LNCaP clone FGC (cell line): ENCODE measurements around the gene CACNA2D1.

ENCODE experiments used
- DNase-seq: peaks from one replicate; pipeline ENCODE4 v3.0.0-alpha.2; 2011; ENCODE audit warnings: low read depth
- H3K4me3 ChIP-seq: 2 replicates; pipeline ENCODE4 v1.5.1; 2011; ENCODE audit warnings: mild to moderate bottlenecking, low read depth, low read length, control low read depth
- TF ChIP-seq, protein P1 (sequence below): IDR thresholded peaks from 2 replicates; pipeline ENCODE4 v1.5.1; 2012; ENCODE audit warnings: mild to moderate bottlenecking; ENCODE audit not compliant: control insufficient read depth, insufficient read depth; ENCODE audit errors: extremely low read depth

Gene CACNA2D1

DNA sequence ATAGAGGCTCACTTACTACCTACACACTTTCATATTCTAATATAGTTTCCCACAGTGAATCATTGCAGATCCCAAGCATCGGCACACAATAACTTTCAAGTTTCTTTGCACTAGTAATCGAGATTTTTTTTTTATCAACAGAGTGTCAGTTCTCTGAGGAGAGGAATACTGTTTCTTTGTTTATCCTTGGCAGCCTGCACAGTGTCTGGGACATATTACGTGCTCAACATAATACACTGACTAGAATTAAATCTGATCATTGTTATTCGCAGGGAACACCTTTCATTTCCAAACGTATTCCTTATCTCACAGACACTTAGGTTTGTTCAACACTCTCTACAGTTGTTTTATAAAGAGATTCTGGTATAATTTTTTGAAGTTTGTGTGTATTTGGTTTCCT lies 95.3 kb downstream of the CACNA2D1 start:
- TF ChIP-seq, protein P1, sequence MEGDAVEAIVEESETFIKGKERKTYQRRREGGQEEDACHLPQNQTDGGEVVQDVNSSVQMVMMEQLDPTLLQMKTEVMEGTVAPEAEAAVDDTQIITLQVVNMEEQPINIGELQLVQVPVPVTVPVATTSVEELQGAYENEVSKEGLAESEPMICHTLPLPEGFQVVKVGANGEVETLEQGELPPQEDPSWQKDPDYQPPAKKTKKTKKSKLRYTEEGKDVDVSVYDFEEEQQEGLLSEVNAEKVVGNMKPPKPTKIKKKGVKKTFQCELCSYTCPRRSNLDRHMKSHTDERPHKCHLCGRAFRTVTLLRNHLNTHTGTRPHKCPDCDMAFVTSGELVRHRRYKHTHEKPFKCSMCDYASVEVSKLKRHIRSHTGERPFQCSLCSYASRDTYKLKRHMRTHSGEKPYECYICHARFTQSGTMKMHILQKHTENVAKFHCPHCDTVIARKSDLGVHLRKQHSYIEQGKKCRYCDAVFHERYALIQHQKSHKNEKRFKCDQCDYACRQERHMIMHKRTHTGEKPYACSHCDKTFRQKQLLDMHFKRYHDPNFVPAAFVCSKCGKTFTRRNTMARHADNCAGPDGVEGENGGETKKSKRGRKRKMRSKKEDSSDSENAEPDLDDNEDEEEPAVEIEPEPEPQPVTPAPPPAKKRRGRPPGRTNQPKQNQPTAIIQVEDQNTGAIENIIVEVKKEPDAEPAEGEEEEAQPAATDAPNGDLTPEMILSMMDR, result no peak
- no peak overlapping the region for H3K4me3 ChIP-seq
- no peak for DNase-seq

DNA sequence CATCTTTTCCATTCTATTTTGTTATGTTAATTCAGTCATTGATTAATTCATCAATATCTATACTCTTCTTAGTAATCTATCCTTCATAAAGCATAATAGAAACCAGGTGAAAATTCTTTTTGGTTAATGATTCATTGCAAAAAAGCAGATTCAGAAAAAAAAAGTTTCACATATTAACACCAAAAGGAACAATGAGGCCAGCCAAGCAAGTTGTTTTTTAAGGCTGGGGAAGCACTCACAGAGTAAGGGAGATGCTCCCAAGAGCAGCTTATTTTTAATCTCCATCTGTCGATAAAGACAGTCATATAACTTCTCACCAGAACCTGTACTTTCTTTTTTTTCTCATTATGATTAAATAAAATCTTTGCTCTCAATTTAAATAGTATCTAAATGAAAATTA lies 95.8 kb downstream of the CACNA2D1 start:
- TF ChIP-seq, protein P1, result no peak
- no peak overlapping the region for H3K4me3 ChIP-seq
- no peak for DNase-seq

DNA sequence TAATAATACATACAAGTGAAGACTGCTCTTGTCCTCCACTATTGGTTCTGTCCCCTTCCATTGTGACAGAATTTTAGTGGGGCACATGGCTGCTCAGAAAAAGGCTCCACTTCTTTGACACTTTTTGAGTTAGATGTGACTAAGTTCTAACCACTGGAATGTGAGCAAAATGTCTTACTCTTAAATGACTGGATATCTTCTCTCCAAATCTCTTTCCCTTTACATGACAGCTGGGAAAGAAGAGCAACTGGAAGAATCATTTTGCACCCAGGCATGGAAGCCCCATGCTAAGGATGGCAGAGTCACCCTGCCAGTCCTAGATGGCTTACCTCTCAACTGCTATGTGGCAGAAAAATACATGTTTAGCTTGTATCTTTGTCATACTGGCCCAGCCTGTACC lies 97.7 kb downstream of the CACNA2D1 start:
- no peak for DNase-seq
- TF ChIP-seq, protein P1, result no peak
- H3K4me3 ChIP-seq, result no peak overlapping the region

DNA sequence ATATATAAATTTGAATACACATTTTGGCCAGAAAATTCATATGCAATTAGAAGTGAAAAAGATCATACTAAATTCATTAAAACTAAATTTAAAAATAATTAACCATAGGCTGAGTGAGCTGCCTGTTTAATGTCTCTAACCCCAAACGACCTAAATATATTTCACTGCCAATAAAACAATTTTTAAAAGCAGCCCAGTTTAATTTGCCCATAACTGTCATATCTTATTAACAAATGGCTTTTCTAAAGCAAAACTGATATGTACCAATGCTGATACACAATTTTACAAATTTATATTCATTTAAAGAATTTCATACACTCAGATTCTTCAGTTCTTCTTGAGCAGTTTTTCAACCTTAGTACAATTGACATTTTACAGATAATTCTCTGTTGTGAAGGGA lies 99.9 kb downstream of the CACNA2D1 start:
- H3K4me3 ChIP-seq, result no peak overlapping the region
- TF ChIP-seq, protein P1, result no peak
- DNase-seq, result no peak

DNA sequence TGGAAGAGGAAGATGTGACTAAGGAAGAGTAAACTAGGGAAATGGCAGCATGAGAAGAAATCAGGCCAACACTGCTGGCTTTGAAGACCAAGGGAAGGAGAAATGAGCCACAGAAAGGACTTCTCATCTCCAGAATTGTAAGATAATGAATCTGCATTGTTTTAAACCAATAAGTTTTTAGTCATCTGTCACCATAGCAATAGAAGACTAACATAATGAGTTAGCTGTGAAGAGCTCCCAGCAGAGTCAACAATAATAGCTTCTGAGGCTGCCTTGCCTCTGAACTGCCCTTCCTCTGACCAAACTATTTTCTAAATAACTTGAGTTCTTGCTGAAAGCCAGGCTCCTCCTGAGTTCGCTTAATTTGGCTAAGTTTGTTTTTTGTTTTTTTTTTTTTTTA lies 103.6 kb downstream of the CACNA2D1 start:
- DNase-seq, result no peak
- TF ChIP-seq, protein P1, result no peak
- H3K4me3 ChIP-seq, result no peak overlapping the region

DNA sequence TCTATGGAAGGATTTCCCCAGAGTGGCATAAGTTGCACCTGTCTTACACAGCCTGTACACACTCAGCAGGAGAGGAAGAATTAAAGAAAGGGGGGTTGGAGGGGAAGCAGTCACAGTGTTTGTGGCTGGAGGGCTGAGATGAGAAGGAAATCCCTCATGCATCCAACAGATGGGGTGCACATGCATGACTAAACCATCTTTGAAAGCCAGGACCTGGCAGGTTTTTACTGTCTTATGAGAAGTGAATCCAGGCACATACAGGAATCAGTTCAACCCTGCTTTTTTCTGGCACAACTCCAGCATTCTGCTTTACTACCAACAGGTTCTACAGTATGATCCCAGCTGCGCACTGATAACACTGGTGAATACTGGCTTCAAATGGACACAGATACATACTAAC lies 107.7 kb downstream of the CACNA2D1 start:
- DNase-seq, result peak; percentile 2
- H3K4me3 ChIP-seq, result no peak overlapping the region
- TF ChIP-seq, protein P1, result no peak

DNA sequence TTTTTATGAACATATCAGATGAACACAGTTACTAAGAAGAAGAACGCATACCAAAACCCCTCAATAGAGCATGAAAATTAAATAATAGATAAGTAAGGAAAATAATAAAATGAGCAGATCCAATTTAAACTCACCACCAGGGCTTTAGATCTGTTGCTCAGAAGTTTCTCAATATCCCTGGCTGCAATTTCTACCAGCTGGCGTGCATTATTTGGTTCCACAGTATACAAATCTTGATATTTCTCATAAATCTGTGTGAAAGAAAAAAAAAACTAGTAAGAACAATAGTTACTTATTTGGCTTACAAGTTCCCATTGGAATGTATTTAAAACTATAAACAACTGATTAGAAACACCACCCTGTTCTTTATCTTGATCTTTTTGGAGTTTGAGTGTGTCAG lies 108.6 kb downstream of the CACNA2D1 start:
- DNase-seq, result no peak
- TF ChIP-seq, protein P1, result no peak
- H3K4me3 ChIP-seq, result no peak overlapping the region
